Measurements from ENCODE around the gene POLN.

POLN gene

GRCh38 chr4:2067446-2068197 lies 174.3 kb downstream of the POLN start:
- peak; percentile 35 for DNase-seq

DNA sequence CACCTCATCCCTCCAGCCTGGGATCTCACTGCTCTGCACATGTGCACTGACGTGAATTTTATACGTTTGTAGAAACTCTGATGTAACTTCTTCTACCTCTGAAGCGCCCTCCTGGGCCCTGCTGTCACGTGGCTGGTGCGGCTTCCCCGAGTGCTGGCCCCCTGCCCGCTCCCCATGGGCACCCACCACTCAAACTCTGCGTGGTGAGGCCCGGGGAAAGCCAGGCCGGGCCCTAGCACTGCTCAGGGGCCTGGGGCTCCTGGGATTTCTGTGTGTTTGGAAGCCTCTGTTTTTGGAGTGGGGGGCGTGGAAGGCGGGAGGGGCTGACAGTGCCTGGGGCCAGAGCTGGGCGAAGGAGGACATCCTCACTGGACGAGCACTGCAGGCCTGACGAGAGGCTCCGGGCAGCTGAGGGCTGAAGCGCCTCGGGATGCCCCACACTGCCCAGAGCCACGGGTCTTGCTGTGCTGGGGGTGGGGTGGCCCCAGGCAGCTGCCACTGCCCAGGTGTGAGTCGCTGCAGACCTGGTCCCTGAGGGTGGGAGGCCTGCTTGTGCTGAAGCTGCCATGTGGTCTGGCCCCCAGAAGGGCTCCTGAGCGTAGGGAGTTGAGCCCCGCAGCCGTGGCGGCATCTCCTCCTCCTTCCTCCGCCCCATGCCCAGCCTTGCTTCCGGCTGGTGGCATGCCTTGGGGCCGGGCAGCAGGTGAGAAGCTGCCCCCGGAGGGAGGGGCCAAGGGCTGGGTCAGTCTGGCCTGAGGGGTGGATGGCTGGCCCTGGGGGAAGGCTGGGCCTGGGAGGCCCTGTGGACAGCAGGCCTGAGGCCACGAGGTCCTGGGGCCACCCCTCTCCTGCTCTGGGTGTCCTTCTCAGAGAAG lies 175.1 kb downstream of the POLN start:
- peak; percentile 29 for DNase-seq

DNA sequence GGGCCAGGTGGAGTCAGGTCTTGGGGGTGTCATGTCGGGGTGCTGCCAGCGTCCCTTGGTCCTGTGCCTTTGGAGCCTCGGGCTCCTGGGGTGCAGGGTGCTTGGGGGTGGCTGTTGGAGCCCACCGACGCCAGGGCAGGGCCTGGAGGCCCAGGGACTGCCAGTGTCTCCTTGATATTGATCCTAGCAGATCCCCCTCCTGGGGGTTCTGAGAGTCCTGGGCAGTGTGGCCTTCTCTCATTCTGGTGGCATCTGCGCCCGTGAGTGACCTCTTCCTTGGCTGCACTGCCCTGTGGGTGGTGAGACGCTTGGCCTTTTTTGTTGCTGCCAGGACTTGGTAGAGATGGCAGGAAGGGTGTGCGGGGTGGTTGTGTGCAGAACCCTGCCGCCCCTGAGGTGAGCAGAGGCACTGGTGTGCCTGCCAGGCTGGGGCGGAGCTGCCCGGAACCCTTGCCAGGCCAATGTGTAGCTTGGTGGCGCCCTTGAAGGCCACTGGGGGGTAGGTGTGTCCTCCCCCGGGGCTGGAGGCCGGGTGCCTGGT lies 175.8 kb downstream of the POLN start:
- DNase-seq = peak; percentile 40

GRCh38 chr4:2065106-2065930 lies 176.6 kb downstream of the POLN start:
- DNase-seq = peak; percentile 27

- DNase-seq = peak; percentile 17
These were observed 177.5 kb downstream of the POLN start for GRCh38 chr4:2064276-2064991.

DNA sequence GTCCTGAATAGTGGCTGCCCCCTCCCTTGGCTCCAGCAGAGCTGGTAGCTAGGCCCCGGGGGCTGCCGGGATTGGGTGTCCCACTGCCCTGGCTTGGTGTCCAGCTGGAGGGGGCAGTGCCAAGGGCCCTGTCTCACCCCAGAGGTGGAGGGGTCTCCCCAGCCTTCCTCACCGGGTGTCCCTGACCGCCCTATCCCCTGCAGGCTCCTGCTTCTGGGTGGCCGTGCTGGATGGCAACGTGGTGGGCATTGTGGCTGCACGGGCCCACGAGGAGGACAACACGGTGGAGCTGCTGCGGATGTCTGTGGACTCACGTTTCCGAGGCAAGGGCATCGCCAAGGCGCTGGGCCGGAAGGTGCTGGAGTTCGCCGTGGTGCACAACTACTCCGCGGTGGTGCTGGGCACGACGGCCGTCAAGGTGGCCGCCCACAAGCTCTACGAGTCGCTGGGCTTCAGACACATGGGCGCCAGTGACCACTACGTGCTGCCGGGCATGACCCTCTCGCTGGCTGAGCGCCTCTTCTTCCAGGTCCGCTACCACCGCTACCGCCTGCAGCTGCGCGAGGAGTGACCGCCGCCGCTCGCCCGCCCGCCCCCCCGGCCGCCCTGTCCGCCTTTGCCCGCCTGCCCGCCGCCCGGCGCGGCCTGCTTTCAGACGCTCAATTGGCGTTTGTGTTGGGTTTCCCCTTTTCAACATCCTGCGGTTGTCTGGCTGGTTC lies 178.2 kb downstream of the POLN start:
- no peak for DNase-seq

GRCh38 chr4:2062808-2063524 lies 179.0 kb downstream of the POLN start:
- DNase-seq = no peak

DNA sequence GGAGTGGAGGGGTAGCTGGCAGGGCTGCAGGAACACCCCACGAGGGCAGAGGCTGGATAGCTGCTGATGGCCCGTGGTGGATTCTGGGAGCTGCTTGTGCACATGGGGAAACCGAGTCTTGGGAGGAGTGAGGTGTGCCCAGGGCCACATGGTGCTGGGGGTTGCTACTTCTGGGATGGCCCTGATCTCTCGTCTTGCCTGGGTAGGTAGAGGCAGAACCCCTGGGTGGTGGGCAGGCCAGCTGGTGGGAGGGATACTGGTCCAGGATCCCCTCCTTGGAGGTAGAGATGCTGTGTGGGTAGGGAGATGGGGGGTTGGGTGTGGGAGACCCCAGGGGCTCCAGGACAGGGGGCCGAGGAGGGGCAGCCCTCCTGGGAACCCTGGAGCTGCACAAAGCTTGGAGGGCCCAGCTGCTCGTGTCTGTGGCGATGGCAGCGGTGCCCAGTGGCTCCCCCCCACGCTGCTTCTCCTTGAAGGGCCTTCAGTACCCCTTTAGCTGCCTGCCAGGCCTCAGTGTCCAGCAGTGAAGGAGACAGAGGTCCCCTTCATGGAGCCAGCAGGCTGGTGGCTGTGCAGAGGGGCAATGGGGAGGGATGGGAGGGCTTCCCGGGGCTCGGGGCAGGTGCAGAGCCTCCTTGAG lies 179.6 kb downstream of the POLN start:
- DNase-seq = no peak

DNA sequence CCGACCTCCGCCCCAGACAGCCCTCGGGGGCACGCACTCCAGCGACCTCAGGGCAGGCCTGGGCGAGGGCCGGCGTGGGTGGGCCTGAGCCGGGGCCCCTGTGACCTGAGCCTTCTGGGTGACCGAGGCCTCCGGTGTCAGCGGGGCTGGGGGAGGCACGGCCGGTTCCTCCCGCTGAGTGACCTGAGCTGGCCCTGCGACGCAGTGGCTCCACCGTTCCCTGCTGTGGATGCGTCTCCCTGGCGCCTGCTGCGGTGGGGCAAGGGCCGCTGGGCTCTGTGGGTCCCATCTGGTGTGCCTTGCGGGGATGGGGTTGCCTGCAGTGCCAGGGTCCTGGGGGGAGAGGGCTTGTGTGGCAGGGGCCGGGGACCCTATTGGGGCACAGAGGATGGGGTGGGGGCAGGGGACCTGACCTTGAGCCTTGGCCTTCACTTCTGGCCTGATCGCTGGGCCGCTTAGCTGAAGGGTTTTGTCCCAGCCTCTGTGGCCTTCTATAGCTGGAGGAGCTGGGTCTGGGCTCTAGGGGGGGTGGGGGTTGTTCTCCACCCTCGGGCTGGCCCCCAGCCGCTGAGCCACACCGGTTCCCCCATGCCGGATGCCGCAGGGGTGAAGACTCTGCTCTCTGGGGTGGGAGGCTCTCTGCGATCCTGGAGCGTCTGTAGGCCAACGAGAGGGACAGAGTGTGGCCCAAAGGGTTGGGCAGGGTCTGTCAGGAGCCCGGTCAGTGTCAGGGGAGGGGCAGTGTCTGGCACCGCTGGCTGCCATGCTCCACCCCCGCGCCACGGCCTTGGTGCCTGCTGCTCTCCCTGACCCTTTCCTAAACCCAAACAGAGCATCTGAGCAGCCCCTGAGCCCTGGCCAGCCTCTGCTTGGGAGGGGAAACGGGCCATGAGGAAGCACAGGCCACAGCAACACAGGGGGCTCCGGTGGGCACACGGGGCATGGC lies 180.5 kb downstream of the POLN start:
- DNase-seq = no peak

DNA sequence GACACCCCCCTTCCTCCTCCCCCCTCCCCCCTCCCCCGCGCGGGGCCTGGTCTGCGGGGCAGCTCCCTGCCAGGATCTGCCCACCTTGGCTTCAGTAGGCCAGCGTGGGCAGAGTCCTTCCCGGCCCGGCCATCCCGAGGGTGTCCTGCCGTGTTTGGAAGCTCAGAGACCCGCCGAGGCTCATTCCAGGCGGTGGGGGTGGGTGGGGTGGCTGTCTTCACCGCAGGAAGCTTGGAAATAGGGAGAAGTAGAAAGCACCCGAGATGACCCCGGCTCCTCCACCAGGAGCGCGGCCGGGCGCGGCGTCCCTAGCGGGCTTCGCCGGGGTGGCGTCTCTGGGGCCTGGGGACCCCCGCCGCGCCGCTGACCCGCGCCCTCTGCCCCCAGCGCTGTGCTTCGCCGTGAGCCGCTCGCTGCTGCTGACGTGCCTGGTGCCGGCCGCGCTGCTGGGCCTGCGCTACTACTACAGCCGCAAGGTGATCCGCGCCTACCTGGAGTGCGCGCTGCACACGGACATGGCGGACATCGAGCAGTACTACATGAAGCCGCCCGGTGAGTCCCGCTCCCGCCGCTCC lies 181.2 kb downstream of the POLN start:
- no peak for DNase-seq

GRCh38 chr4:2059726-2060602 lies 182.0 kb downstream of the POLN start:
- no peak for DNase-seq

- DNase-seq = no peak
These were observed 182.7 kb downstream of the POLN start, which contains the start of gene NAT8L for GRCh38 chr4:2059046-2059725. TSS of gene NAT8L (plus strand) at chr4:2059327. CDS start at chr4:2059512, 185 bp downstream.

GRCh38 chr4:2058264-2059045 lies 183.5 kb downstream of the POLN start:
- DNase-seq = no peak

GRCh38 chr4:2057382-2058065 lies 184.4 kb downstream of the POLN start:
- DNase-seq = no peak

DNA sequence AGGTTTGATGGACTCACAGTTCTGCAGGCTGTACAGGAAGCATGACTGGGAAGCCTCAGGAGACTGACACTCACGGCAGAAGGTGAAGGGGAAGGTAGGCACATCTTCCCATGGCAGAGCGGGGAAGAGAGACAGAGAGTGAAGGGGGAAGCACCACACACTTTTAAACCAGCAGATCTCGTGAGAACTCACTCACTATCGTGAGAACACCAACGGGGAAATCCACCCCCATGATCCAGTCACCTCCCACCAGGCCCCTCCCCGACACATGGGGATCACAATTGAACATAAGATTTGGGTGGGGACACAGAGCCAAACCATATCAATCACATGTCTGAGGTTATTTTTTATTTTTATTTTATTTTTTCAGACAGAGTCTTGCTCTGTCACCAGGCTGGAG lies 187.7 kb downstream of the POLN start:
- no peak for DNase-seq

Data from right forelimb (tissue), 1 donor.